ENCODE data around the gene CYP4B1.

CYP4B1 gene

GRCh38 chr1:46793126-46793525 lies 5.7 kb upstream of the CYP4B1 start:
- no peak for DNase-seq

- DNase-seq: no peak
Measured at GRCh38 chr1:46797696-46798470, 963 bp upstream of the CYP4B1 start.

GRCh38 chr1:46800742-46801141 lies 1.9 kb downstream of the CYP4B1 start:
- DNase-seq: no peak

GRCh38 chr1:46801323-46802055 lies 2.6 kb downstream of the CYP4B1 start:
- no peak for DNase-seq

- DNase-seq: no peak
Measured at GRCh38 chr1:46802081-46802480, 3.2 kb downstream of the CYP4B1 start.

GRCh38 chr1:46802901-46803574 lies 4.2 kb downstream of the CYP4B1 start:
- DNase-seq: no peak

GRCh38 chr1:46804027-46804889 lies 5.4 kb downstream of the CYP4B1 start:
- DNase-seq: no peak

- DNase-seq: no peak
Measured at GRCh38 chr1:46804926-46805325, 6.1 kb downstream of the CYP4B1 start.

GRCh38 chr1:46805755-46806154 lies 6.9 kb downstream of the CYP4B1 start:
- no peak for DNase-seq

- no peak for DNase-seq
Measured at GRCh38 chr1:46806196-46807020, 7.6 kb downstream of the CYP4B1 start.

GRCh38 chr1:46807046-46807972 lies 8.5 kb downstream of the CYP4B1 start:
- DNase-seq: no peak

- DNase-seq: no peak
Measured at GRCh38 chr1:46809071-46809470, 10.2 kb downstream of the CYP4B1 start.

- DNase-seq: no peak
Measured at GRCh38 chr1:46809904-46810303, 11.1 kb downstream of the CYP4B1 start.

- DNase-seq: no peak
Measured at GRCh38 chr1:46810596-46810995, 11.8 kb downstream of the CYP4B1 start.

- no peak for DNase-seq
Measured at GRCh38 chr1:46811053-46811452, 12.2 kb downstream of the CYP4B1 start.

GRCh38 chr1:46812065-46812963 lies 13.5 kb downstream of the CYP4B1 start:
- DNase-seq: no peak

- DNase-seq: no peak
Measured at GRCh38 chr1:46812996-46813857, 14.4 kb downstream of the CYP4B1 start.

All from amygdala (tissue), 56 donors.